ENCODE results near the gene NCK1.

NCK1 gene

GRCh38 chr3:136910697-136911096 lies 48.7 kb downstream of the NCK1 start:
- no peak for TF ChIP-seq TAF1 (IDR thresholded peaks at IDR 0.05; ENCODE audit: borderline replicate concordance, insufficient read depth, low read length)
- TF ChIP-seq SIN3A (IDR thresholded peaks at IDR 0.05; ENCODE audit: borderline replicate concordance, insufficient read depth, low read length) = no peak
- TF ChIP-seq POLR2AphosphoS5 (IDR thresholded peaks at IDR 0.05; ENCODE audit: low read depth, low read length) = no peak
- TF ChIP-seq FOXP2 (optimal IDR thresholded peaks at IDR 0.05; ENCODE audit: borderline replicate concordance, extremely low read depth, extremely low read length, insufficient read depth) = no peak
- no peak for TF ChIP-seq REST (IDR thresholded peaks at IDR 0.05; ENCODE audit: insufficient read depth in 1 of 2, low read depth in 2 of 2, low read length in 2 of 2)

DNA sequence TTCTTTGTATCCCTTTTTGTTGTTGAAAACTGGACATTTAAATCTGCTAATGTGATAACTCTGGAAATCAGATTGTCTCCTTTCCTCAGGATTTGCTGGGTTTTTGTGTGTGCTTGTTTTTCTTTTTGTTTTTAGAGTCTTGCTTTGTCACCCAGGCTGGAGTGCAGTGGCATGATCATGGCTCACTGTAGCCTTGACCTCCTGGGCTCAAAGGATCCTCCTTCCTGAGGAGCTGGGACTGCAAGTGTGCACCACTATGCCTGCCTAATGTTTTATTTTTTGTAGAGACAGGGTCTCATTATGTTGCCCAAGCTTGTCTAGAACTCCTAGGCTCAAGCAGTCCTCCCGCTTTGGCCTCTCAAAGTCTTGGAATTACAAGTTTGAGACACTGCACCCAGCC lies 51.2 kb downstream of the NCK1 start:
- TF ChIP-seq FOXP2 (optimal IDR thresholded peaks at IDR 0.05; ENCODE audit: borderline replicate concordance, extremely low read depth, extremely low read length, insufficient read depth) (no peak), TAF1 (IDR thresholded peaks at IDR 0.05; ENCODE audit: borderline replicate concordance, insufficient read depth, low read length) (no peak), REST (IDR thresholded peaks at IDR 0.05; ENCODE audit: insufficient read depth in 1 of 2, low read depth in 2 of 2, low read length in 2 of 2) (no peak), POLR2AphosphoS5 (IDR thresholded peaks at IDR 0.05; ENCODE audit: low read depth, low read length) (no peak), SIN3A (IDR thresholded peaks at IDR 0.05; ENCODE audit: borderline replicate concordance, insufficient read depth, low read length) (no peak)

GRCh38 chr3:136914739-136915138 lies 52.7 kb downstream of the NCK1 start:
- TF ChIP-seq FOXP2 (optimal IDR thresholded peaks at IDR 0.05; ENCODE audit: borderline replicate concordance, extremely low read depth, extremely low read length, insufficient read depth) (no peak), REST (IDR thresholded peaks at IDR 0.05; ENCODE audit: insufficient read depth in 1 of 2, low read depth in 2 of 2, low read length in 2 of 2) (no peak), POLR2AphosphoS5 (IDR thresholded peaks at IDR 0.05; ENCODE audit: low read depth, low read length) (no peak)

DNA sequence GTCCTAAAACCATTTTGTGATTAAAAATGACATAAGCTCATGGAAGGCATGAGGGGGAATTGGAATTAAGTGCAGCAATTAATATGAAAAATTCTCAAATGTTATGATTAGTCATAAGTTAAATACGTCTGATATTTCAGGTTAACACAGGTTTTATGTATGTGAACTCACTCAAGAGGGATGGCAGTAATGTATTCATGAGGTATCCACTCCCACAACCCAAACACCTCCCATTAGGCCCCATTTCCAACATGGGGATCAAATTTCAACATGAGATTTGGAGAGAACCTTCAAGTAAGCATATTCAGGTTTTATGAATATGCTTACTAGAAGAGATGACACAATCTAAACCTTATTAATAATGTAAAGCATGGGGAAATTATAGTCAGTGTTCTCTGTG lies 54.2 kb downstream of the NCK1 start:
- TF ChIP-seq REST (IDR thresholded peaks at IDR 0.05; ENCODE audit: insufficient read depth in 1 of 2, low read depth in 2 of 2, low read length in 2 of 2) (no peak), POLR2AphosphoS5 (IDR thresholded peaks at IDR 0.05; ENCODE audit: low read depth, low read length) (no peak), TAF1 (IDR thresholded peaks at IDR 0.05; ENCODE audit: borderline replicate concordance, insufficient read depth, low read length) (no peak), FOXP2 (optimal IDR thresholded peaks at IDR 0.05; ENCODE audit: borderline replicate concordance, extremely low read depth, extremely low read length, insufficient read depth) (no peak), SIN3A (IDR thresholded peaks at IDR 0.05; ENCODE audit: borderline replicate concordance, insufficient read depth, low read length) (no peak)
